NT2/D1 (cell line): ENCODE results near the gene RANBP1.

Source experiments
- YY1 ChIP-seq: IDR thresholded peaks from 2 replicates; pipeline ENCODE4 v1.6.1; 2011; ENCODE audit not compliant: insufficient read length, insufficient read depth
- ZNF274 ChIP-seq: IDR thresholded peaks from 2 replicates; pipeline ENCODE4 v1.6.1; 2011; ENCODE audit warnings: mild to moderate bottlenecking, low read depth, low read length

DNA sequence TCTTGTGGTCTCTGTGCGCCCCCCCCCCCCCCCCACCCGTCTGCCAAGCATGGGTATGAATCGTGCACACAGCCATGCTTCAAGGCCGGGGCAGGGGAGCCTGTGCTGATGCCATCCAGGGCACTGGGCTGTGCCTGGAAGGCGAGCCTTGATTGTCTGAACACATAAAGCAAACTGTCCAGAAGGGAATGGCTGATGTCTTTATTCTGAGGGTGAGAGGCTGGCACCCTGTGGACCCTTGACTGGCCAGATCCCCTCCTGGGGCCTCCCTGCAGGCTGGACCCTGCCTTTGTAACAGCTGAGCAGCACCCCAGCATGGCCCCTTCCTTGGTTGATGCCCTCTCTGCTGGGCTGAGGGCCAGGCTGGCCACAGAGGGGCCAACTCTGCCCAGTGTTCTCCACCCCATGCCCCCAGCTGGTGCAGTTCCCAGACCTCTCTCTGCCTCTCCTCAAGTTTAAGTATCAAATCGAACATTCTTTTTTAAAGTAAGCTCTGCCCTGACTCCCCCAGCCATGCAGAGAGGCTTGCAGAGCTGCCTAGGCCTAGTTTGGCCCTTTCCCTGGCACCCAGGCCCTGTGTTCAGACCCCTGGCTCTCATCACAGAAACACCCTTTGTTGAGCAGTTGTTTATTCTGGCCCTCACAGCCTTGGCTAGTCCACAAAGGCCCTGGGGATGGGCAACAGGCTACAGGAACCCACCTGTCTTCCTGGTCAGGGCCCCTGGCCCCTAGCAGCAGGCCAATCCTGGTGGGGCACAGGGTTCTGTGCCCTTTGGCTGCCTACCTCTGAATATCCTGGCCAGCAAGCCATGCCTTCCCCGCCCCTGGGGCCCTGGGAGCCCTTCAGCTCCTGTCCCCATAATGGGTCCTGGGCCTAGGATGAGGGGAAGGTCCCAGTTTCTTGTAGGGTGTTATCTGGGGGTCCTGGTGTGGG, 3.9 kb upstream of the RANBP1 start:
- no peak for TF ChIP-seq ZNF274
- no peak for TF ChIP-seq YY1
